HG02678 (cell line): ENCODE data around the gene OPTN.
A peak's percentile ranks its signal among the peaks of the same experiment; 100 is the strongest.
"Not testable (repeated sequence)": the region's sequence is repeated elsewhere in the genome, so short reads cannot be mapped to it uniquely, and the experiment has no call there.

ENCODE experiments used
- ATAC-seq: cut with Tn5 transposase; IDR thresholded peaks from one replicate; pipeline ENCODE4 v1.9.1; 2021; ENCODE audit warnings: mild to moderate bottlenecking, moderate library complexity; ENCODE audit not compliant: unreplicated experiment

OPTN gene

GRCh38 chr10:13089345-13089744, 10.6 kb upstream of the OPTN start:
- ATAC-seq = no peak

DNA sequence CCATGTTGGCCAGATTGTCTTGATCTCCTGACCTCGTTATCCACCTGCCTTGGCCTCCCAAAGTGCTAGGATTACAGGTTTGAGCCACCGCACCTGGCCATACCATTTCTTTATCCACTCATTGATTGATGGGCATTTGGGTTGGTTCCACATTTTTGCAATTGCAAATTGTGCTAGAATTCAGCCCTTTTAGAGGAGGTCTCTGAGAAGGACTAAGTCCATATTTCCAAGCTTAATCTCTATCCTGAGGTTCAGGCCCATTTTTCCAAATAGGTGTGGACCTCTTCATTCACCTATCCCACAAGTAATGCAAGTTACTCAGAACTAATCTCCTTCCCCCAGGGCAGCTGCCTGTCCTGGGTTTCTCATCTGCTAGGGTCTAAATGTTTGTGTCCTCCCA, 9.7 kb upstream of the OPTN start:
- no peak for ATAC-seq

DNA sequence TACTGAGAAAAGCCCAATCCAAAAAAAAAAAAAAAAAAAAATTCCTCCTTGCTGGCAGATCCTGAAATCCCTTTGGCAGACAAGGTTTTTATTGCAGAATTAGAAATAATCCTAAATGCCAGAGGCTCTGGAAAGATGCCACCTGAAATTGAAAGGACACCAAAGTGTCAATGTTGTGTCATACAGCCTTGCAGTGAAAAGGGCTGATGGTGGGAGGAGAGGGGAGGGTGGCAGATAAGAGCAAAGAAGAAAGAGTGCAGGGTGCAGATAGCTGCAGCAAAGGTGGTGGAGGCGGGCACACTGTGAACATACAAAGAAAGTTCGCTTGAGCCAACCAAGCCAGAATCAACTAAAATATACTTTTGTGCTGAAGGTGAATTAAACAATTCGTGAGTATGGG, 8.2 kb upstream of the OPTN start:
- ATAC-seq = no peak

GRCh38 chr10:13092291-13093102, 7.5 kb upstream of the OPTN start:
- no peak for ATAC-seq

DNA sequence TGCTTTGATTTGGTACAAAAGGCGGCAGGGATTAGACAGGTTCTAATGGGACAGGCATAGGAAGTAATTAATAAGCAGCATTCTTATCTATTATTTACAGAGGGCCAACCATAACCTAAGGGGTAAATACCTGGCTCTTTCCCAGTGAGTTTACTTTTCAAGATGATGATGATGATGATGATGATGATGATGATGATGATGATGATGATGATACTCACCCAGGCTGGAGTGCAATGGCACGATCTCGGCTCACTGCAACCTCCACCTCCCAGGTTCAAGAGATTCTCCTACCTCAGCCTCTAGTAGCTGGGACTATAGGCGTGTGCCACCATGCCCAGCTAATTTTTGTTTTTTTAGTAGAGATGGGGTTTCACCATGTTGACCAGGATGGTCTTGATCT, 5.9 kb upstream of the OPTN start:
- not testable (repeated sequence) for ATAC-seq

DNA sequence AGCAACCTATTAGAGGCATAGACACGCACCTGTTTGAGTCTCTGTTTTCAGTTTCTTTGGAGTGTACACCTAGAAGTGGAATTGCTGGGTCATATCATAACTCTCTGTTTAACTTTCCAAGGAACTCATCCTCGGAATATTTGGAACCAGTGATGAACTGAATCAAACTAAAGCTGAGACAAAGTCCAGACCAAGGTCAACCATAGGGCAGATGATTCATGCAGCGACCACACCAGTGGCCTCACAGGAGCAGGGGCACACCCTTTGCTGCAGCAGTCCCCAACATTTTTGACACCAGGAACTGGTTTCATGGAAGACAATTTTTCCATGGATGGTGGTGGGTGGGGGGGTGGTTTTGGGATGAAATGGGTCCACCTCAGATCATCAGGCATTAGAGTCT, 4.9 kb upstream of the OPTN start:
- no peak for ATAC-seq

DNA sequence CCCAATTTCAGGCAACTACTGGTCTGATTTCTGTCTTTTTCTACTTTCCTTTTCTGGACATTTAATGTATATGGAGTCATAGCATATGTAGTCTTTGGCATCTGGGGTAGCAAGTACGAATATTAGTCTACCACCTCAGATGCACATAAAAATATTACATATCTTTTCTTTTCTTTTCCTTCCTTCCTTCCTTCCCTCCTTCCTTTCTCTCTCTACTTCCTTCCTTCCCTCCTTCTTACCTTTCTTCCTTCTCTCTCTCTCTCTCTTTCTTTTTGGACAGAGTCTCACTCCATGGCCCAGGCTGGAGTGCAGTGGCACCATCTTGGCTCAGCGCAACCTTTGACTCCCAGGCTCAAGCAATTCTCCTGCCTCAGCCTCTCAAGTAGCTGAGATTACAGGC, 4.0 kb upstream of the OPTN start:
- ATAC-seq = no peak

DNA sequence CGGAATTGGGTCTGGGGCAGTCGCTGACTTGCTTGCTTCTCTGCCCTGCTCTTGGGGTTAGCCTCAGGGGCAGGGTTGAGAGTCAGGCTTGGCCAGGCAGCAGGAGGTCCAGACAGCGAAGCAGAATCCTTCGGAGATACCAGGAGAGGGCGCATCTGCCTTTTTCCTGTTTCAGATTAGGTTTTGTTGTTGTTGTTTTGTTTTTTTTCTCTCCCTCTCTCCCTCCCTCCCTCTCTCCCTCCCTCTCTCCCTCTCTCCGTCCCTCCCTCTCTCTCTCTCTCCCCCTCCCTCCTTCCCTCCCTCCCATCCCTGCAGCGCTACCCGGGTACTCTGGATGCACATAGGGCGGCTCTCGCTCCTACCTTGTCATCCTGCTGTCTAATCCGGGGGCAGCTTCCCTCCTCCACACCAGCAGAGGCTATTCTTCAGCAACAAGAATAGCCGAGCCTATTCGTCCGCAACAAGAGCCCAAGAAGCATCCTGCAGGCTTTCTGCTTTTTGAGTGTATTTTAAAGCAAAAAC, 758 bp upstream of the OPTN start:
- ATAC-seq = peak; percentile 32

DNA sequence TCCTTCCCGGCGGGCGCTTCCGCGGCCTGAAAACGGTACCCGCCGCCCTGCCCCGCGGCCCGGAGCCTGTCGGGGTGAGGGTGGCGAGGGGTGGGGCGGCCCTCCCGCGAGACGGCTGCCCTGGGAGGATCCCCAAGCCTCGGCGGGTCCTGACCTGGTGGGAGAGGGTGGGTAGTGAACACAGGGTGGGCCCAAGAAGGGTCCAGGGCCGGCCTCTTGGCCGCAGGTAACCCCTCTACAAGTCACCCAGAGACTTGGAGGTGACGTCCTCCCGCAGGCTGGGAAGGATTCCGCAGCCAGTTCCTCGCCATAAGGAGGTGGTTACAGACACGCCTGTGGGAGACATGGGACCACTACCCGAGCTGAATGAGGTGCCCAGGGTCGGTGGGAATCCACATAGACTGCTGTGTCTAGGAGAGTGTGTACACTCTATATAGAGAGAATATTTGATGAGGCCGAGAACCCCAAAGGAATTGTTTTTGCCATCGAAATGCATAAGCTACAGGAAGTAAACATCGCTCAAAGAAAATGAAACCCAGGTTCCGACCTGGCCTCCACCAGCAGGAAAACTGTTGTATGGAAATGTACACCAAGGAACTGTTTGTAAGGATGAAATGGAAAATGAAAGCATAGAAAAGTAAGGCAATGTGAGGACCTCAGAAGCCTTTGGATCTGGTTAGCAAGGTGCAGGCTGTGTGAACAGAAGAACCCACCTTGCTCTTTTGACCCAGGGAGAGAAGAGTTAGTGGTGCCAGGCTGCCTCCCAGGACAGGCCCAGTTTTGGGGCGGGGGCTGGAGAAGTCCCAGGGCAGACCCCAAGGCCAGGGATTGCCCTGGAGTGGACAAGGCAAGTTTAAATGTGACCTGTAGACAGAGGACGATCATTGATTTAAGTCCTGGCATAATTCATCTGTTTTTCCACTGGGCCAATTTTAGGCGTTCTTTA, 659 bp downstream of the OPTN start:
- peak; percentile 33 for ATAC-seq

GRCh38 chr10:13102002-13102794, 2.2 kb downstream of the OPTN start:
- no peak for ATAC-seq

DNA sequence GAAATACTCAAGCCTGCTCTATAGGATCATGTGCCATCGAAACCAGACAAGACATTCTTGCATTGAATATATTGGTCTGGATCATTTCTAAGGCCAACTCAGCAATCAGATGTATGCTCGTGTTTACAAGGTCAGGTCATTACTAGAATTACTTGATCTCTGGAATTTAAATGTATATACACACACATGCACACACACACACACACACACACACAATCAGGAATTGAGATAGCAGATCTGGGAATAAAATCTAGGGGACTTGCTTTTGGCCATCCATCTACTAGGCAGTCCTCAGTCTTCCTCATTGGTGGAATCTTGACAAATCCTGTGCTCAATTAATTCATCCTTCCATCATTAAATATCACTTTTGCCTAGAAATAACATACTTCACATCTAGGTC, 3.6 kb downstream of the OPTN start:
- ATAC-seq = no peak

DNA sequence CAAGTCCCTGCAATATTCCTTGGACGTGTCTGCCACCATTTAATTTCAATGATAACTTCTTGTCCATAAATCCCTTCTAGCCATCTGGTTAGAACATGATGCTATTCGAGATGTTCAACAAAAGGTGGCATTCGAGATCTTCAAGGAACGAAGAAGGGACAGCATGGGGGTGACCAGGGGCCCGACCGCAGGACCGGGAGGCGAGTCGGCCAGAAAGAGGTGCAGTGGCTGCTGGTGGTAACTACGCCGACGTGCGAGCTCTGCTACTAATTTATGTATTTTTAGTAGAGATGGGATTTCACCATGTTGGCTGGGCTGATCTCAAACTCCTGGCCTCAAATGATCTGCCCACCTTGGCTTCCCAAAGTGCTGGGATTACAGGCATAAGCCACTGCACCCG, 4.7 kb downstream of the OPTN start:
- ATAC-seq = no peak

- ATAC-seq = no peak
Measured at GRCh38 chr10:13105184-13105583, 5.2 kb downstream of the OPTN start.

DNA sequence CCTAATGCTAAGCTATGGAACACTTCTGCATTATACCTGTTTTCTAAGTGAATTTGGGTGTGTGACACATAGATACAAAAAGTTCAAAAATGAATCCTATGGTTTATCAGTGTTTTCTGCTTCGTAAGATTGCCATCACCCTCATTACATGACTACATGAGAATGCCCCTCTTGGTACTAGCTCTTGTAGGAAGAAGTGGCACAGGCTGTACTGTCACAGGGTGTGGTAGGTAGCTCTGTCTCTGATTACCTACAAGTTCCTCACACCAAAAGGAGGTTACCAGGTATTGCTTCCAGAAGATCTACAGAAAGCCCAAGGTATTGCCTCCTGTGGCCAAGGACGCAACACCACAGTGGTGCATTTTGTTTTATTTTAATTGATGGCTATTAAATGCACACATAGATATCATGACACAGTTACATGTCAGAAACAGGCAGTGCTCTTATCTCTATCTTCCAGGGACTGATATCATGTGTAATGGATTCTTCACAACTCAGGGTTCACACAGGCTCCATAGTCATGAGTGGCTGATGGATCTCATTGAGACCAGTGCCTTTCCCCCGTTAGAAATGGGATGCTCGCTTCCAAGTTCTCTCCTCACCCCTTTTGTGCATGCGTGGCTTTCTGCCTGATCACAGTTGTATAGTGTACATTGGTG, 6.6 kb downstream of the OPTN start:
- no peak for ATAC-seq

- no peak for ATAC-seq
Measured at GRCh38 chr10:13110908-13111307, 10.9 kb downstream of the OPTN start.

- ATAC-seq = no peak
Measured at GRCh38 chr10:13113544-13113943, 13.6 kb downstream of the OPTN start.

DNA sequence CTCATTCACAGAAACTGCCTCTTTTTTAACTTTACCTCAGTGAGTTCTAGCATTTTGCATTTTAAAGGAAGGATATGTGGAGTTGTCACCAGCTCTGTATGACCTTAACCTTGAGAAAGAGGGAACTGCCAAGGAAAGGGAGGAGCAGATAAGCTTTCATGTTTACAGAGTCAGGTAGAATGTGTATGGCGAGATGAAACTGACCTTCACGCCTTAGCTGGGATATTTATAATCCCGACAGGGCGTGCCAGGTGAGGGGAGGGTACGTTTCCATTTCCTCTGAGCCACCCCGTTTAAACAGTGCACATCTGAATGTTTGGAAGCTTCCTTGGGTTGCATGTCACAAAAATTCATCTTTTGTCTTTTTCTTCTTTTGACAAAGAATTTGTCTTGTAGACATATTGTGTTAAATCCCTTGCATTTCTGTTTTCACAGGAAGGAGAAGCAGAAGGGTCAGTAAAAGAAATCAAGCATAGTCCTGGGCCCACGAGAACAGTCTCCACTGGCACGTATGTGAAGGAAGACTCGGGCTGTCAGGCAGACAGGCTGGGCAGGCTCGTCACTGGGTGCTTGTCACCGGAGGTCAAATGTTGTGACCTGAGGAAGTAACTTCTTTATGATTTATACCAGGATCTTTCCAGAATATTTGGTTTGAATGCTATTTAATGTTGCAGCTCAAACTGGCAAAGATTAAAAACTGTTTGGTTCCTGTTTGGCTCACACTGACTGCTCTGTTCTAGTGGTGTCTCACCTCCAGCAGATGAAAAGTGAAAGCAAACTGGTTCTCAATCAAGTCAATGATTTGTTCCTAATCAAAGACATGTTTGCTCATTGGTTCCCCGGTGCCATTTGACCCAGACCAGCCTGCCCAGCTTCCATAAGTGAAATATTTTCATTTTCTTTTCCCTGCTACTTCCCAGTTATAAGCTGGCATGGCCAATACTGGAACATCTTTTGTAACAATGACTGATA, 16.2 kb downstream of the OPTN start:
- no peak for ATAC-seq

DNA sequence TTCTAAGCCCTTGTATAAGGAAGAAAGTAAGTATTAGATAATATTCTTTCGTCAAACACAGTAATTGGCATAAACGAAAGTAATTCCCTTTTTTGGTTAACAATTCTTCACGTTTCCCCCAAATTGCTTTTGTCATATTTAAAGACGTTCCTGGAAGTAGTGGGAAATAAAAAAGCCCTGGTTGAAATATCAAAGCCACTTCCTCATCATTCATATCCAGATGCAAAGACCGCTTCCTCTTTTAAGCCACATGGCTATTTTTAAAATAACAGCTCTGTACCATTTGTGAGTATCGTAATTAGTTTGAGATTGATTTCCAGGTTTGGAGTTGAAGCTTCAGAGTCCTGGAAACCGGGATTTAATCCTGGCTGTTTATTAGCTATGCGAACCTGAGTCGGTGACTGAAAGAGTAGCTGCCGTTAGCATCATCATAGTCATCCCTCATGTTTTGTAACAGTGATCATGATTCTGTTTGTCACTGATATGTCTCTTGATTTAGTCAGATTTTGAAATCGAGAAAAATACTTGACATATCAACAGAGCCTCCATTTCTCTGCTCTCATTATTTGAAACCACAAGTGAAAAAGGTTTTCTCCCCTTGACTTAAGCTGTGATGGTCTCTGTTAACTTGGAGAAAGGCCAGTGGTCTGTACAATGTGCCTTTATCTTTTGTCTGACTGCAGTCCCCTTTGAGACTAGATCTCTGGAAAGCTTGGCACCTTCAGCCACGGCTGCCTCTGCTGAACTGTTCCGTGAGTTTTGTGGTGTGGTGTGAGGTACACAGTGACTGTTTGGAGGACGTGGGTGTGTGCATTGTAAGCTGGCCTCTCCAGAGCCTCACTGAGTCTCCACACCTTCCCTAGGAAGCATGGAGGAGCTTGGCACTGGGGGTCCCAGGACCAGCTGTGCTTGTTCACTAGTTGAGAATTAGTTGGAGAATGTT, 18.1 kb downstream of the OPTN start:
- no peak for ATAC-seq
